ENCODE results near the gene C19orf25.

GRCh38 chr19:1526979-1527649, 48.1 kb upstream of the C19orf25 start:
- TF ChIP-seq, protein P1, sequence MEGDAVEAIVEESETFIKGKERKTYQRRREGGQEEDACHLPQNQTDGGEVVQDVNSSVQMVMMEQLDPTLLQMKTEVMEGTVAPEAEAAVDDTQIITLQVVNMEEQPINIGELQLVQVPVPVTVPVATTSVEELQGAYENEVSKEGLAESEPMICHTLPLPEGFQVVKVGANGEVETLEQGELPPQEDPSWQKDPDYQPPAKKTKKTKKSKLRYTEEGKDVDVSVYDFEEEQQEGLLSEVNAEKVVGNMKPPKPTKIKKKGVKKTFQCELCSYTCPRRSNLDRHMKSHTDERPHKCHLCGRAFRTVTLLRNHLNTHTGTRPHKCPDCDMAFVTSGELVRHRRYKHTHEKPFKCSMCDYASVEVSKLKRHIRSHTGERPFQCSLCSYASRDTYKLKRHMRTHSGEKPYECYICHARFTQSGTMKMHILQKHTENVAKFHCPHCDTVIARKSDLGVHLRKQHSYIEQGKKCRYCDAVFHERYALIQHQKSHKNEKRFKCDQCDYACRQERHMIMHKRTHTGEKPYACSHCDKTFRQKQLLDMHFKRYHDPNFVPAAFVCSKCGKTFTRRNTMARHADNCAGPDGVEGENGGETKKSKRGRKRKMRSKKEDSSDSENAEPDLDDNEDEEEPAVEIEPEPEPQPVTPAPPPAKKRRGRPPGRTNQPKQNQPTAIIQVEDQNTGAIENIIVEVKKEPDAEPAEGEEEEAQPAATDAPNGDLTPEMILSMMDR (IDR thresholded peaks at IDR 0.05): no peak
- TF ChIP-seq POLR2A (IDR thresholded peaks at IDR 0.05): no peak
